IgD-negative memory B cell (primary cell): ENCODE data around the gene TUBD1. TPM values are rescaled to one million over a fixed set of nuclear protein-coding genes. Genes with fewer than 3 reads are reported as not detected.
"Not testable (repeated sequence)": the region's sequence is repeated elsewhere in the genome, so short reads cannot be mapped to it uniquely, and the experiment has no call there.

Experiments used
- H3K27ac Mint-ChIP-seq, 3 donors: one replicate each; pipeline ENCODE4 v1.8.0; 2020 to 2022; ENCODE audit warnings: mild to moderate bottlenecking in 3 of 3, mixed read lengths in 3 of 3, moderate library complexity in 1 of 3
- H3K27me3 Mint-ChIP-seq: one replicate; pipeline ENCODE4 v1.8.0; 2021; ENCODE audit warnings: mixed read lengths
- H3K36me3 Mint-ChIP-seq: one replicate; pipeline ENCODE4 v1.8.0; 2020; ENCODE audit warnings: mild to moderate bottlenecking, mixed read lengths
- H3K4me1 Mint-ChIP-seq, 3 donors: one replicate each; pipeline ENCODE4 v1.8.0; 2020 to 2022; ENCODE audit warnings: mixed read lengths in 3 of 3, mild to moderate bottlenecking in 1 of 3
- H3K4me3 Mint-ChIP-seq, 4 donors: one replicate each; pipeline ENCODE4 v1.8.0; 2020 to 2022; ENCODE audit warnings: mild to moderate bottlenecking in 4 of 4, mixed read lengths in 4 of 4, moderate library complexity in 3 of 4
- H3K9me3 Mint-ChIP-seq, 3 donors: one replicate each; pipeline ENCODE4 v1.8.0; 2020 to 2021; ENCODE audit warnings: mixed read lengths in 3 of 3, mild to moderate bottlenecking in 1 of 3
- polyA plus RNA-seq: library from polyadenylated mRNA; unstranded; fragments of 300-500 nt; fragmentation: Illumina TruSeq; gene quantifications from one replicate; pipeline ENCODE4 v1.2.3, GENCODE V29; 2021

Gene TUBD1
- polyA plus RNA-seq, 1 donor from 2014 or later = 17.6 TPM

DNA sequence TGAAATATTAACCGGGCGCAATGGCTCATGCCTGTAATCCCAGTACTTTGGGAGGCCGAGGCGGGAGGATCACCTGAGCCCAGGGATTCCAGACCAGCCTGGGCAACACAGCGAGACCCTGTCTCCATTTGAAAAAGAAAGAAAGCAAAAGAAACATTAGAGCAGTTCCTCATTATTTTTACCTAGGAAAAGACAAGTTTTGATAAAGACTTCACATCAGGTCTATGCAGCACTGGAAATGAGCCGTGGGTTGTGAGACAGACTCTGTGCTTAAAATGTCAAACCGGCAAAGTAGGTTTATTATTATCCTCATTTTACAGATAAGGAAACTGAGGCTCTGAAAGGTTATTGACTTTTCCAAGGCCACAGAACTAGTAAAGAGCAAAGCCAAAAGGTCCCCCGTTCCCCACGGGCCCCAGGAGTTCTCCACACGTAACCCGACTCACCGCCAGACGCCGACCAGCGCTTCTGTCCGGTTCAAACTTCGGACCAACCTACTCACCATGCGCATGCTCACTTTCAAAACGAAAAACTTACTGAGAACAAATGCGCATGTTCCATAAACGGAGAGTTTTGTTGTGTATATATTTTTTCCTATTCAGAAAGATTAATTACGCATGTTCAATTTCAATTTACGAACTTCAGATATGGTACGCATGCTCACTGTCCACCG, 356 bp downstream of the TUBD1 start:
- Mint-ChIP-seq H3K27me3 (no peaks in the 10 kb centered on the region), H3K9me3 (no peaks in the 10 kb centered on the region), H3K27ac (peak overlapping the region; percentile 87 to 100 (median 99)), H3K36me3 (peaks cover 6% of the 10 kb centered on the region), H3K4me3 (peak overlapping the region; percentile 93 to 99 (median 99)), H3K4me1 (peaks cover 27 to 35% (median 32%) of the 10 kb centered on the region in 3 donors)

DNA sequence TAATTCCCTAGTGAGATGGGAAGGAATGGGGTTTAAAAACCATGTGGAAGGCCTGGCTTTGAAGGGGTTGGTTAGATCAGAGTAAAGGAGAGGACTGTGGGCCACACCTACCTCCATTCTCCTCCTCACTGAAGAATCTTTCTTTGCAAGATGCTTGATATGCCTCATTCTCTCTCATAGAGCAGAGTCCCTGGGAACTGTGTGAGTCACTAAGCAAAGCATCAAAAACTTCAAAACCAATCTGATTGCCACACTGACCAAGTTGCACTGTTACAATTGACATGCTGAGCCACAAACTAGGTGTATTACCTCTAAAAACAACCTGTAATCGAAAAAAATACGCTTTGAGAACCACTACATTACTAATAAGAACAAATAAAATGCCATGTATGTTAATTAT, 2.0 kb downstream of the TUBD1 start:
- Mint-ChIP-seq H3K36me3 (peaks cover 8% of the 10 kb centered on the region), H3K4me1 (peaks cover 27 to 36% (median 32%) of the 10 kb centered on the region in 3 donors), H3K9me3 (no peaks in the 10 kb centered on the region), H3K27me3 (no peaks in the 10 kb centered on the region), H3K27ac (peak overlapping the region in 1 of 3 donors; percentile 43), H3K4me3 (peak overlapping the region; percentile 18 to 84 (median 73))

DNA sequence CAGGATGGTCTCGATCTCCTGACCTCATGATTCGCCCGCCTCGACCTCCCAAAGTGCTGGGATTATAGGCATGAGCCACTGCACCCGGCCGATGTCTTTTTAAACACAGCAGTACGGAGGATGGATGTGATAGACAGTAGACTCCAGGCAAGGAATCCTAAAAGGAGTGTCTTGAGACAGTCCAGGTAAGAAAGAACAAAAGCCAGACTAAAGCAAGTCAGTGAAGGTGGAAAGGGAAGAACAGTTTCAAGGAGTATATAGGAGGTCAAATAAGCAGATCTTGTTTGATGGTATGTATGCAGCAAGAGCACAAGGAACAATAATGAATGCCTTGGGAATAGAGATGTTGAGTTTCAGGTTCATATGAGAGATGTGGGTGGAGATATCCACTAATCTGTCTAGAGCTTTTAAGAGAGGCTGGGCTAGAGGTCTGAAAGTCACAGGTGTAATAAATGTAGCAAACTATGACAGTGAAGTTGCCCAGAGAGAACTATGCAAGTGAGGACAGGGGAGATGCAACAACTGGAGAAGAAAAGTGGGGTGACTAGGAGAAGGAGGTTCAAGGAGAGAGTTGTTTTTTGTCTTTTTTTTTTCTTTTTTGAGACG, 4.5 kb downstream of the TUBD1 start:
- Mint-ChIP-seq H3K27me3 (no peaks in the 10 kb centered on the region), H3K36me3 (peaks cover 8% of the 10 kb centered on the region), H3K4me3 (peak overlapping the region in 1 of 4 donors; percentile 51), H3K27ac (peak overlapping the region in 2 of 3 donors; percentile 25 to 76), H3K4me1 (peaks cover 21 to 23% (median 21%) of the 10 kb centered on the region in 3 donors), H3K9me3 (no peaks in the 10 kb centered on the region)

DNA sequence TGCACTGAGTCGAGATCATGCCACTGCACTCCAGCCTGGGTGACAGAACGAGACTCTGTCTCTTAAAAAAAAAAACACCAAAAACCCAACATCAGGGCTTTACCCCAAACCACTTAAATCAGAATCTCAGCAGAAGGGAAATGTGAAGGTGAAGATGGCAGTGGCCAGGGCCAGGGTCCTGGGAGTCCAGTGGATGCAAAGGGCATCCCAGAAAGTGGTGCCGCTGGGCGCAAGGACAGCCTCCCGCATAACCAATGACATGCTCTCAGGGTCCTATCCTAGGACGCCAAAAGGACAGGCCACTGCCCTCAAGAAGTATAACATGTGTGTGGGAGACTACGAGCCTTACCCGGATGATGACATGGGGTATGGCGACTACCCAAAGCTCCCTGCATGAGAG, 7.9 kb downstream of the TUBD1 start:
- Mint-ChIP-seq H3K27ac (no peak overlapping the region), H3K9me3 (no peaks in the 10 kb centered on the region), H3K27me3 (no peaks in the 10 kb centered on the region), H3K4me1 (peaks cover 4 to 13% (median 6%) of the 10 kb centered on the region in 3 donors), H3K36me3 (peaks cover 5% of the 10 kb centered on the region), H3K4me3 (no peak overlapping the region)

DNA sequence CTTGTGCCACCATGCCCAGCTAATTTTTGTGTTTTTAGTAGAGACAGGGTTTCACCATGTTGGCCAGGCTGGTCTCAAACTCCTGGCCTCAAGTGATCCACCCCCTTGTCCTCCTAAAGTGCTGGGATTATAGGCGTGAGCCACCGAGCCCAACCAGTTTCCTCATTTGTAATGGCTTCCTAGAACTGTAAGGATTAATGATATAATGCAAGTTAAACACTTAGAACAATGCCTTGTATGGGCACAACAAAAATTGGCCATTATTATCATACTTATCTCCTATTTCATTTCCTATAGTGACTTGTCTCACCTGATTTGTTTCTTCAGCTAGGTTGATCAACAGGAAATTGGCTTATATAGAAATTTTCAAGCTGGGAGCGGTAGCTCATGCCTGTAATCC, 14.1 kb downstream of the TUBD1 start:
- Mint-ChIP-seq H3K27ac (no peak overlapping the region), H3K4me3 (no peak overlapping the region), H3K9me3 (no peaks in the 10 kb centered on the region), H3K4me1 (no peaks in the 10 kb centered on the region), H3K27me3 (no peaks in the 10 kb centered on the region), H3K36me3 (no peaks in the 10 kb centered on the region)

DNA sequence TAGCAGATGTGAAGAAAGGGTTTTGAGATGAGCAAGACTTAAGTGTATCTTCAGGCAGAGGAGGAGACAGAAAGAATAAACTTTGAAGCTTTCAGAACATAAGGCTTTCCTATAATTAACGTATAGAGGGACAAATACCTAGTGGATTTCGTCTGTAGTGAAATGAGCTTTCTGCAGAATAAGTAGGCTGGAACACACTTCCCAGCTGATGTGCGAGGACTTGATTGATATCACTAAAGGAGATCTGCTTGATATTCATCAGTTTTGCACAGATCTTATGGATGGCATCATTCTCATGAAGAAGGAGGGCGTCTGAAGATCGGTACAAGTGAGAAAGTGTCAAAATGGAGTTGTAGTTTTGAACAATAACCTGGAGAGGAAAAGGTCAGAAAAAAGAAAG, 14.8 kb downstream of the TUBD1 start:
- no peaks in the 10 kb centered on the region for H3K27me3 Mint-ChIP-seq
- no peak overlapping the region for H3K4me3 Mint-ChIP-seq
- H3K4me1 Mint-ChIP-seq = no peaks in the 10 kb centered on the region
- H3K27ac Mint-ChIP-seq = peak overlapping the region in 1 of 3 donors; percentile 85
- no peaks in the 10 kb centered on the region for H3K9me3 Mint-ChIP-seq
- H3K36me3 Mint-ChIP-seq = no peaks in the 10 kb centered on the region

DNA sequence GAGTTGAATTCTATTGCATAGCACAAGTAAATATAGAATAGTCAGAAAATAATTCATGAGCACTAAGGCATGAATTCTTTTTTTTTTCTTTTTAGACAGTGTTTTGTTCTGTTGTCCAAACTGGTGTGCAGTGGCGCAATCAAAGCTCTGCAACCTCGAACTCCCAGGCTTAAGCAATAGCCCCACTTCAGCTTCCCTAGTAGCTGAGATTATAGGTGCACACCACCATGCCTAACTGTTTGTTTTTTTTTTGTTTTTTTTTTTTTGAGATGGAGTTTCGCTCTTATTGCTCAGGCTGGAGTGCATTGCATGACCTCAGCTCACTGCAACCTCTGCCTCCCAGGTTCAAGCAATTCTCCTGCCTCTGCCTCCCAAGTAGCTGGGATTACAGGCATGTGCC, 16.6 kb downstream of the TUBD1 start:
- Mint-ChIP-seq H3K9me3 (no peaks in the 10 kb centered on the region), H3K36me3 (no peaks in the 10 kb centered on the region), H3K4me3 (no peak overlapping the region), H3K27me3 (no peaks in the 10 kb centered on the region), H3K27ac (no peak overlapping the region), H3K4me1 (no peaks in the 10 kb centered on the region)

DNA sequence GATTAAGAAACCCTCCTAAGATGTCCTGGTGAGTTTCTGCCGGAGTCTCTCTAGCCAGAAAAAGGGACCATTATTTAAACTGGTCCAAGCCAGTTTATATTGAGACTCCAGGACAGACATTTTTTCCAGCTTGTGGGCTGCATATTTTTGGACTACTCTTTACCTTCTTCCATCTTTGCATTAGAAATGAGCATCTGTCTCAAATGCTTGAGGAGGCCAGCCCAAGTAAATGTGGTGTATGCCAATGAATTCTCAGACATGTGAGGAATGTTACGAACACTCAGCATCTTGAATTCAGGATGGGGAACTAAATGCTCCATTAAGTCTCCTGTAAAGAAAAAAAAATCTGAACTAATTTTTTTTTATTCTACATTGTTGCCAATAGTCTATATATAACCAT, 18.4 kb downstream of the TUBD1 start:
- Mint-ChIP-seq H3K4me1 (no peaks in the 10 kb centered on the region), H3K4me3 (no peak overlapping the region), H3K27ac (no peak overlapping the region)

DNA sequence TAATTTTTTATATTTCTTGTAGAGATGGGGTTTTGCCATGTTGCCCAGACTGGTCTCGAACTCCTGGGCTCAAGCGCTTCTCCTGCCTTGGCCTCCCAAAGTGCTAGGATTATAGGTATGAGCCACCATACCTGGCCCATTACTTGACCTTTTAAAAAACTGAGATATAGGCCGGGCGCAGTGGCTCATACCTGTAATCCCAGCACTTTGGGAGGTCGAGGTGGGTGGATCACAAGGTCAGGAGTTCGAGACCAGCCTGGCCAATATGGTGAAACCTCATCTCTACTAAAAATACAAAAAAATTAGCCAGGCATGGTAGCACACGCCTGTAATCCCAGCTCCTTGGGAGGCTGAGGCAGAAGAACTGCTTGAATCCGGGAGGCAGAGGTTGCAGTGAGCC, 19.3 kb downstream of the TUBD1 start:
- not testable (repeated sequence) for H3K36me3 Mint-ChIP-seq

More for the DNA sequence above, 18.4 kb downstream of the TUBD1 start:
- H3K9me3 Mint-ChIP-seq = no peaks in the 10 kb centered on the region
- peaks cover 2% of the 10 kb centered on the region for H3K36me3 Mint-ChIP-seq
- no peaks in the 10 kb centered on the region for H3K27me3 Mint-ChIP-seq

DNA sequence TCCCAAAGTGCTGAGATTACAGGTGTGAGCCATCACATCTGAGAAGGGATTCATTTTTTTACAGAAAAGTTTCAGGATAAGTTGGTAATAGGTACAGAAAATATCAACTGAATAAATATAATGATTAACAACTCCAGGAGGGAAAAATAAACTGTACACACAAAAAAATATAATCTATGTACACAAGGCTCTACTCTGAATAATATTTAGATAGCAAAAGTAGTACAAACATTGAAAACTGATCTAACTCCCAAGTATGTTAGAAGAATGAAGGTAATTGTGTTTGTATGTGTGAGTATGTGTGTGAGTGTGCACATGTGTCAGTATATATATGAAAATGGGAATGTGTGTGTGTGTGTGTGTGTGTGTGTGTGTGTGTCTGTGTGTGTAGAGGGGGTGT, 20.4 kb downstream of the TUBD1 start:
- H3K9me3 Mint-ChIP-seq = no peaks in the 10 kb centered on the region
- no peak overlapping the region for H3K27ac Mint-ChIP-seq
- H3K27me3 Mint-ChIP-seq = no peaks in the 10 kb centered on the region
- no peaks in the 10 kb centered on the region for H3K4me1 Mint-ChIP-seq
- H3K36me3 Mint-ChIP-seq = peaks cover 4% of the 10 kb centered on the region
- H3K4me3 Mint-ChIP-seq = no peak overlapping the region

More for the DNA sequence above, 19.3 kb downstream of the TUBD1 start:
- H3K27me3 Mint-ChIP-seq, H3K9me3 Mint-ChIP-seq, H3K4me3 Mint-ChIP-seq, H3K27ac Mint-ChIP-seq, H3K4me1 Mint-ChIP-seq: not testable (repeated sequence)

DNA sequence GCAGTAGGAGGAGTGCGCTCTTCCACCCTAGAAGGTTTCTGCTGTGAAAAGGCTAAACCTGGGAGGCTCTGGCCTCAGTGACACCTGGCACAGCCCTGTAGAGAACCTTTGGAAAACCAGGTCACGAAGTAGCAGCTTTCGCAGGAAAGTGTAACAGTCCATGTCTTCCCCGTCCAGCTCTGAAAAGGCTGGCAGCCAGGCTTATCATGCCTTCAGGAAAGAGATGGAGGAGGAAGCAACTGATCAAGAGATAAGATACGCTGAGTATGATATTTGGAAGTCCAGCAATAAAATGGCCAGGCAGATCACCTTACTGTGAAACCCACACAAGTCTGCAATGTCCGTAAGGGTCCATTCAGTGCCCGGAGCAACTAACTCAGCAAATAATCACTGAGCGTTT, 22.3 kb downstream of the TUBD1 start:
- H3K4me3 Mint-ChIP-seq = no peak overlapping the region
- no peak overlapping the region for H3K27ac Mint-ChIP-seq
- no peaks in the 10 kb centered on the region for H3K9me3 Mint-ChIP-seq
- H3K4me1 Mint-ChIP-seq = no peaks in the 10 kb centered on the region
- H3K27me3 Mint-ChIP-seq = no peaks in the 10 kb centered on the region
- H3K36me3 Mint-ChIP-seq = peaks cover 5% of the 10 kb centered on the region

DNA sequence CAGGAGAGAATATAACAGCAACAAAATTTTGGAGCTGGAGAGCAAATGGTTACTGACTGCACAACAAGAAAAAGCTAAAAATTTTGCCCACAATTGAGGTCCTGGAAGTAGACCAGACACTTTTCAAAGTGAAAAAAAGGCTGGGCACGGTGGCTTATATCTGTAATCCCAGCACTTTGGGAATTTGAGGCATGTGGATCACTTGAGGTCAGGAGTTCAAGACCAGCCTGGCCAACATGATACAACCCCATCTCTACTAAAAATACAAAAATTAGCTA, 22.9 kb downstream of the TUBD1 start:
- no peaks in the 10 kb centered on the region for H3K4me1 Mint-ChIP-seq
- no peak overlapping the region for H3K27ac Mint-ChIP-seq
- no peaks in the 10 kb centered on the region for H3K27me3 Mint-ChIP-seq

DNA sequence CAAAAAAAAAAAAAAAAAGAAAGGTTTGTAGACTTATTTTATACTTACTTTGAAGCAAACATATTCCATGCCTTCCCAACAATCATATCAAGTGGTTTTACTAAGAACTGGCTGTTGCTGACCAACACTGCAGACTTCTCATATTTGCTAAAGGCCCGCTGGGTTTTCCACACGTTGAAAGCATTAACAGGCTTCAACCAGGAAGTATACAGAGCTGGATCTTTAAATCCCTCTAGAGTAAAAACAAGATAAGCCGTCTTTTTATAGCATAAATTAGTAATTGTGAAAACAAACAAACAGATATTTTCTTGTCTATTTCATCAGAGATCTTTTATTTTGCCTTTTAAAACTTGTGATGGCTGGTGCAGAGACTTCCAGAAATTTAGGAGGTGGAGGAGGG, 29.1 kb downstream of the TUBD1 start:
- Mint-ChIP-seq H3K4me1 (peaks cover 0 to 2% (median 0%) of the 10 kb centered on the region in 3 donors), H3K9me3 (no peaks in the 10 kb centered on the region), H3K27me3 (no peaks in the 10 kb centered on the region), H3K27ac (no peak overlapping the region), H3K36me3 (peaks cover 2% of the 10 kb centered on the region), H3K4me3 (no peak overlapping the region)

More for the DNA sequence above, 22.9 kb downstream of the TUBD1 start:
- no peak overlapping the region for H3K4me3 Mint-ChIP-seq
- H3K9me3 Mint-ChIP-seq = no peaks in the 10 kb centered on the region
- peaks cover 6% of the 10 kb centered on the region for H3K36me3 Mint-ChIP-seq

DNA sequence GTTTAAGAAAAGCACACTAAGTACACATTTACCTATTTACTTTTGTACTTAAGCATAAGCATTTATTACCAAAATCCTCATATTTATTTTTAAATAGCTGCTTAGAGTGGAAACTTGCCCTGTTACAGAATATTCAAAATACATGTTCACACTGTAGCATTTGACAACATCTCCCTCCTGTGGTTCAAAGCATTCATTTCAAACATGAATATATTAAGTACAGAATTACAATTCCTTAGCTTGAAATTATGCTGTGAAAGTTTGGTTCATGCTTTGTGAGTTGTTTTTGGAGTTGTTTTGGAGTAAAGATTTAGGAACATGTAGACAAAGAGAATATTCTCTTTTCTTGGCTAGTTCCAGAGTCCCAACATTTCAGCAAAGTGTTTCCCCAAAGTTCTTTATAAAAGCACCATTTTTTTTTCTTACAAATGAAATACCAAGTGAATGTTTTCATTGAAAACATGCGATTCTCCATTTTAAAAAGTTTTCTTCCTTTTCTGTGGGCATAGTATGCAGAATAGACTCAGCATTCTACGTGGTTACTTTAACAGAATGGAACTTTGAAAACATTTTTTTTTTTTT, 33.2 kb downstream of the TUBD1 start:
- Mint-ChIP-seq H3K4me3 (no peak overlapping the region), H3K9me3 (no peaks in the 10 kb centered on the region), H3K4me1 (peaks cover 0 to 2% (median 0%) of the 10 kb centered on the region in 3 donors), H3K36me3 (no peaks in the 10 kb centered on the region), H3K27ac (peak overlapping the region in 1 of 3 donors; percentile 39), H3K27me3 (no peaks in the 10 kb centered on the region)

DNA sequence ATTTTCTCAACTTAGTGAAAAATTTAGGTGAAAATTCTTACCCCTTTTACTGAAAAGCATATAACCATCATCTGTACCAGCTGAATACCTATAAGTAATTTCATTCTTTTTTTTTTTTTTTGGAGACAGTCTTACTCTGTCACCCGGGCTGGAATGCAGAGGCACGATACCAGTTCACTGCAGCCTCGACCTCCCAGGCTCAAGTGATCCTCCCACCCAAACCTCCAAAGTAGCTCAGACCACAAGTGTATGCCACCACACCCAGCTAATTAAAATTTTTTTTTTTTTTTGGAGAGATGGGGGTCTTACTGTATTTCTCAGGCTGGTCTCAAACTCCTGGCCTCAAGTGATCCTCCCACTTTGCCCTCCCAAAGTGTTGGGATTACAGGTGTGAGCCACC, 33.8 kb downstream of the TUBD1 start:
- peaks cover 0 to 2% (median 0%) of the 10 kb centered on the region in 3 donors for H3K4me1 Mint-ChIP-seq
- peak overlapping the region in 1 of 3 donors; percentile 19 for H3K27ac Mint-ChIP-seq
- H3K27me3 Mint-ChIP-seq = no peaks in the 10 kb centered on the region
- H3K9me3 Mint-ChIP-seq = no peaks in the 10 kb centered on the region
- H3K4me3 Mint-ChIP-seq = no peak overlapping the region
- no peaks in the 10 kb centered on the region for H3K36me3 Mint-ChIP-seq
